Mammary epithelial cell (primary cell): ENCODE results near the gene PEAK1.

Experiments
- EZH2 ChIP-seq: IDR thresholded peaks from 2 replicates; pipeline ENCODE4 v1.6.1; 2012; ENCODE audit warnings: low read length, inconsistent platforms, borderline replicate concordance
- TF ChIP-seq, protein P1 (sequence below), 2 donors: IDR thresholded peaks in 1 of 2; conservative IDR thresholded peaks in 1 of 2; 2 replicates each; pipeline ENCODE4 v1.5.1; 2011 to 2012; ENCODE audit warnings: inconsistent platforms in 2 of 2, low read length in 2 of 2, mild to moderate bottlenecking in 2 of 2, control low read depth in 1 of 2, low read depth in 1 of 2; ENCODE audit not compliant: insufficient read depth in 1 of 2; ENCODE audit errors: extremely low read depth in 1 of 2

- TF ChIP-seq, protein P1, sequence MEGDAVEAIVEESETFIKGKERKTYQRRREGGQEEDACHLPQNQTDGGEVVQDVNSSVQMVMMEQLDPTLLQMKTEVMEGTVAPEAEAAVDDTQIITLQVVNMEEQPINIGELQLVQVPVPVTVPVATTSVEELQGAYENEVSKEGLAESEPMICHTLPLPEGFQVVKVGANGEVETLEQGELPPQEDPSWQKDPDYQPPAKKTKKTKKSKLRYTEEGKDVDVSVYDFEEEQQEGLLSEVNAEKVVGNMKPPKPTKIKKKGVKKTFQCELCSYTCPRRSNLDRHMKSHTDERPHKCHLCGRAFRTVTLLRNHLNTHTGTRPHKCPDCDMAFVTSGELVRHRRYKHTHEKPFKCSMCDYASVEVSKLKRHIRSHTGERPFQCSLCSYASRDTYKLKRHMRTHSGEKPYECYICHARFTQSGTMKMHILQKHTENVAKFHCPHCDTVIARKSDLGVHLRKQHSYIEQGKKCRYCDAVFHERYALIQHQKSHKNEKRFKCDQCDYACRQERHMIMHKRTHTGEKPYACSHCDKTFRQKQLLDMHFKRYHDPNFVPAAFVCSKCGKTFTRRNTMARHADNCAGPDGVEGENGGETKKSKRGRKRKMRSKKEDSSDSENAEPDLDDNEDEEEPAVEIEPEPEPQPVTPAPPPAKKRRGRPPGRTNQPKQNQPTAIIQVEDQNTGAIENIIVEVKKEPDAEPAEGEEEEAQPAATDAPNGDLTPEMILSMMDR (conservative IDR thresholded peaks at IDR 0.05 in 1 of 2, IDR thresholded peaks at IDR 0.05 in 1 of 2; ENCODE audit: extremely low read depth in 1 of 2, insufficient read depth in 1 of 2, low read depth in 1 of 2, low read length in 2 of 2), result no peak
- no peak for TF ChIP-seq EZH2
Measured at GRCh38 chr15:77251662-77252061, 168.2 kb downstream of the PEAK1 start.
